GM18951 (cell line): ENCODE results near the gene DNAJB7.
A peak's percentile ranks its signal among the peaks of the same experiment; 100 is the strongest.

Source experiments
- POLR2A ChIP-seq: IDR thresholded peaks from 4 replicates; pipeline ENCODE4 v1.6.1; 2011; ENCODE audit warnings: mild to moderate bottlenecking; ENCODE audit not compliant: insufficient read length, insufficient read depth; ENCODE audit errors: extremely low read depth
- in situ Hi-C: fragments of 300-500 bp; cut with MboI; formaldehyde crosslinking; loops from one replicate; pipeline ENCODE4 v1.12.0; 2022; ENCODE audit warnings: low sequenced_read_pairs, mixed read lengths, inconsistent platforms; ENCODE audit not compliant: unreplicated experiment

Gene DNAJB7

GRCh38 chr22:40819599-40820140 lies 42.2 kb downstream of the DNAJB7 start:
- no peak for TF ChIP-seq POLR2A
- in situ Hi-C loops: no loop called here

DNA sequence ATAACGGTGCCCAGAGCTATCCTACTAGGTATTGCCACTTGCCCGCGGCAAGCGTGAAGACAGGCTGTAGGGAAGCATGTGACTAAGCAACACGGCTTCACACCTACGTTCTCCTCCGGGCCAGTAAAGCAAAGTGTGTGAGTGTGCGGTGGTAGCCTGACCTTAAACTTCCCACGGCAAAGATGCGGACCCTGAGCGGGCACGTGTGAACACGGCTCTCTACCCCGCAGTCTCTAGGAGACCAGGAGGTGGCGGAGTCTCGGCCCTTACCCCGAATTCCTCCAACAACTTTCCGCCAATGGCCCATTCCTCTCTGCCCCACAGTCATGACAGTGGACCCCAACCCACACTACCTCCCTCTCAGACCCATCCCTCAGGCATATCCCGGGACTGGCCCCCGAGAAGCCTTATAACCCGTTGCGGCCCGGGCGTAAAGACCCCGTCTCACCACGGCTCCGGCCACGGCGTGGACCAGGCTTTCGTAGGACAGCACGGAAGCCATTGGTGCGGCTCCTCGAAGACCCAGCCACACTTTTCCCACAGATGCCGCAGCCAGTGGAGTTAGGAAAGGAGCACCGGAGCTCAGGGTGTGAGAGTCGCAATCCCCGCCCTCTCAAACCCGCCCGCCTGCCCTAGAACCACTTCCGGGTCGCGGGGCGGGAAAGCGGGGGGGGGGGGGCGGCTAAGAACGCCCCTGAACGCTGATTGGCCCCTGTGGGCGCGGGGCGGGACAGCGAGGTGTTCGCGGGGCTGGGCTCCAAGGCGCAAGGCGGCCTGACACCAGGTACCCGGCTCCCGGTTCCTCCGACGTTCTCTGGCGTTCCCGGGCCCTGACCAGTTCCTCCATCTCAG lies 42.9 kb downstream of the DNAJB7 start, which contains the start of gene SLC25A17:
SLC25A17 (minus strand) TSS at position 600 of the 852 bp plus-strand sequence; CDS start at position 502, 98 bp downstream.
- TF ChIP-seq POLR2A: peak; percentile 81
- in situ Hi-C loops: no loop called here

- no peak for TF ChIP-seq POLR2A
- in situ Hi-C loops: no loop called here
These were observed 43.6 kb downstream of the DNAJB7 start for GRCh38 chr22:40818192-40818746.

DNA sequence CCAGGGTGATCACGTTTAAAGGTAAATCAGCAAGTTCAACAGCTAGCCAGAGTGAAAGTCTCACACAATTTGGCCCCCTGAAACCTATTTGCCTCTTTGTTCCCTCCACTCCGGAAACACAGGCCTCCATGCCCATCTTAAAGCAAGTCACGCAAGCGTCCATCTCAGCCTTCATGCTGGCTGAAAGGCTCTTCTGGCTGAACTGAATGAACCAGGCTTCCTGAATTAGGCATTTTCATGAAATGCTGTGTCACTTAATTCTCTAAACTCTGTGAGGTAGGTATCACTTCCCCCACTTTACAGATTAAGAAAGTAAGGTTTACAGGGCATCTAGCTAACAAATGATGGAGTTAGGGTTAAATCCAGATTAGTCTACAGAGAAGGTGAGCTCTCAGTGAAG lies 44.2 kb downstream of the DNAJB7 start:
- in situ Hi-C loops: no loop called here
- TF ChIP-seq POLR2A: no peak

DNA sequence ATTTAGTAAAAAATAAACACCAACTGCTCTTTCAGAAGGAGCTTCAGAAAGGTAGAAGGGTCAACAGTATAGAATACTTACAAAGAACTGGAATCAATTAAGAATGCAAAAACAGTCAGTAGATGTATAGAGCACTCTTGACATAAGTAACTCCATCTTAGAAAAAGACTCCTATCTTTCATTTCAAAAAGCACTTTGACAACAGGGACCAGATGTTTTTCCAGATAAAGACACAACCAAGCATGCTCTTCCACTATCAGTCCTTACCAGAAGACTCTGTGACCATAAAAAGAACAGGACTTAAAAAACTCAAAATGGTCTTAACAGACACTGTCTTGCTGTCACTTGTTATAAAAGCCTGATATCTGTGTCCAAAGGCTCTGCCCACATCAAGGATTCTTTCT lies 48.0 kb downstream of the DNAJB7 start:
- no peak for TF ChIP-seq POLR2A
- in situ Hi-C loops: no loop called here
